Sigmoid colon (tissue), 4 donors: ENCODE data around the gene BRIP1.

ENCODE experiments used
- EP300 ChIP-seq, 4 donors: sonication (generic); formaldehyde crosslinking; IDR thresholded peaks; one replicate each; pipeline ENCODE4 v1.6.1; 2017; ENCODE audit warnings: antibody characterized with exemption in 4 of 4
- POLR2A ChIP-seq, 2 donors: fragments of 450-650 bp; IDR thresholded peaks; one replicate each; pipeline ENCODE4 v1.6.1; 2016; ENCODE audit warnings: antibody characterized with exemption in 2 of 2, mild to moderate bottlenecking in 2 of 2, moderate library complexity in 2 of 2
- POLR2AphosphoS5 ChIP-seq, 4 donors: sonication (generic); formaldehyde crosslinking; IDR thresholded peaks; one replicate each; pipeline ENCODE4 v1.6.1; 2017; ENCODE audit warnings: antibody characterized with exemption in 4 of 4
- TF ChIP-seq, protein P1 (sequence below), 4 experiments: fragments of 450-650 bp in 3 of 4; fragments of 200-600 bp in 1 of 4; IDR thresholded peaks; one replicate each; pipeline ENCODE4 v1.5.1; 2016 to 2019; ENCODE audit warnings: antibody characterized with exemption in 4 of 4, mild to moderate bottlenecking in 3 of 4, moderate library complexity in 2 of 4

DNA sequence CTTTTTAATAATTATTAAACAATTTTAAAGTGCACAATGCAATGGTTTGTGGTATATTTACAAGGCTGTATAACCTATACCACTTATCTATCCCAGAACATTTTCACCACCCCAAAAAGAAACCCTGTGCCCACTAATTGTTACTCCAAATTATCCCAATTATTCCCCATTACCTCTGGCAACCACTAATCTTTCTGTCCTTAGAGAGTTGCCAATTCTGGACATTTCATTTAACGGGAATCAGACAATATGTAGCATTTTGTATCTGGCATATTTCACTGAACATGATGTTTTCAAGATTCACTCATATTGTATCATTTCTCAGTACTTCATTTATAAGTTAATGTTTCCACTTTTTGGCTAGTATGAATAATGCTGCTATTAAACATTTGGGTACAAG lies 169.2 kb downstream of the BRIP1 start:
- TF ChIP-seq, protein P1, sequence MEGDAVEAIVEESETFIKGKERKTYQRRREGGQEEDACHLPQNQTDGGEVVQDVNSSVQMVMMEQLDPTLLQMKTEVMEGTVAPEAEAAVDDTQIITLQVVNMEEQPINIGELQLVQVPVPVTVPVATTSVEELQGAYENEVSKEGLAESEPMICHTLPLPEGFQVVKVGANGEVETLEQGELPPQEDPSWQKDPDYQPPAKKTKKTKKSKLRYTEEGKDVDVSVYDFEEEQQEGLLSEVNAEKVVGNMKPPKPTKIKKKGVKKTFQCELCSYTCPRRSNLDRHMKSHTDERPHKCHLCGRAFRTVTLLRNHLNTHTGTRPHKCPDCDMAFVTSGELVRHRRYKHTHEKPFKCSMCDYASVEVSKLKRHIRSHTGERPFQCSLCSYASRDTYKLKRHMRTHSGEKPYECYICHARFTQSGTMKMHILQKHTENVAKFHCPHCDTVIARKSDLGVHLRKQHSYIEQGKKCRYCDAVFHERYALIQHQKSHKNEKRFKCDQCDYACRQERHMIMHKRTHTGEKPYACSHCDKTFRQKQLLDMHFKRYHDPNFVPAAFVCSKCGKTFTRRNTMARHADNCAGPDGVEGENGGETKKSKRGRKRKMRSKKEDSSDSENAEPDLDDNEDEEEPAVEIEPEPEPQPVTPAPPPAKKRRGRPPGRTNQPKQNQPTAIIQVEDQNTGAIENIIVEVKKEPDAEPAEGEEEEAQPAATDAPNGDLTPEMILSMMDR (IDR thresholded peaks at IDR 0.05): no peak
- TF ChIP-seq EP300 (IDR thresholded peaks at IDR 0.05) (no peak), POLR2A (IDR thresholded peaks at IDR 0.05) (no peak), POLR2AphosphoS5 (IDR thresholded peaks at IDR 0.05) (no peak)
